HUES64 (cell line): ENCODE data around the gene ZPR1. TPM values are rescaled to one million over a fixed set of nuclear protein-coding genes. Genes with fewer than 3 reads are reported as not detected.
"Not testable (repeated sequence)": the region's sequence is repeated elsewhere in the genome, so short reads cannot be mapped to it uniquely, and the experiment has no call there.

Experiments
- H3K27ac ChIP-seq: 2 replicates; pipeline ENCODE4 v1.7.0; 2013; ENCODE audit warnings: low read depth, low read length, inconsistent platforms
- H3K27me3 ChIP-seq: 2 replicates; pipeline ENCODE4 v1.6.1; 2013; ENCODE audit warnings: mild to moderate bottlenecking, low read length; ENCODE audit not compliant: insufficient read depth
- H3K36me3 ChIP-seq: 2 replicates; pipeline ENCODE4 v1.6.1; 2013; ENCODE audit warnings: mild to moderate bottlenecking, low read length; ENCODE audit not compliant: insufficient read depth
- H3K4me1 ChIP-seq: 2 replicates; pipeline ENCODE4 v1.6.1; 2013; ENCODE audit warnings: mild to moderate bottlenecking, low read length, moderate library complexity; ENCODE audit not compliant: insufficient read depth
- H3K4me3 ChIP-seq: 2 replicates; pipeline ENCODE4 v1.5.1; 2013; ENCODE audit warnings: mild to moderate bottlenecking, low read length, moderate library complexity
- H3K9ac ChIP-seq: 2 replicates; pipeline ENCODE4 v1.6.1; 2013; ENCODE audit warnings: mild to moderate bottlenecking, low read depth, low read length
- H3K9me3 ChIP-seq: 2 replicates; pipeline ENCODE4 v1.6.1; 2013; ENCODE audit warnings: low read depth, low read length; ENCODE audit not compliant: insufficient read depth
- WGBS: fragments of 150-250, 120-280 bp; methylation state at CpG from one replicate; pipeline ENCODE4 v1.1.7; 2013; ENCODE audit warnings: missing lambda C conversion rate; 5-methylcytosine and 5-hydroxymethylcytosine counted together
- polyA plus RNA-seq, 2 experiments: library from polyadenylated mRNA; stranded (reverse); fragments of 50-300 nt; gene quantifications; one replicate each; pipeline ENCODE4 v1.2.3, GENCODE V29; 2013

Gene ZPR1, protein sequence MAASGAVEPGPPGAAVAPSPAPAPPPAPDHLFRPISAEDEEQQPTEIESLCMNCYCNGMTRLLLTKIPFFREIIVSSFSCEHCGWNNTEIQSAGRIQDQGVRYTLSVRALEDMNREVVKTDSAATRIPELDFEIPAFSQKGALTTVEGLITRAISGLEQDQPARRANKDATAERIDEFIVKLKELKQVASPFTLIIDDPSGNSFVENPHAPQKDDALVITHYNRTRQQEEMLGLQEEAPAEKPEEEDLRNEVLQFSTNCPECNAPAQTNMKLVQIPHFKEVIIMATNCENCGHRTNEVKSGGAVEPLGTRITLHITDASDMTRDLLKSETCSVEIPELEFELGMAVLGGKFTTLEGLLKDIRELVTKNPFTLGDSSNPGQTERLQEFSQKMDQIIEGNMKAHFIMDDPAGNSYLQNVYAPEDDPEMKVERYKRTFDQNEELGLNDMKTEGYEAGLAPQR
- polyA plus RNA-seq (2013, experiment 1 of 2): 63.3 TPM
- polyA plus RNA-seq (2013, experiment 2 of 2): 51.4 TPM

DNA sequence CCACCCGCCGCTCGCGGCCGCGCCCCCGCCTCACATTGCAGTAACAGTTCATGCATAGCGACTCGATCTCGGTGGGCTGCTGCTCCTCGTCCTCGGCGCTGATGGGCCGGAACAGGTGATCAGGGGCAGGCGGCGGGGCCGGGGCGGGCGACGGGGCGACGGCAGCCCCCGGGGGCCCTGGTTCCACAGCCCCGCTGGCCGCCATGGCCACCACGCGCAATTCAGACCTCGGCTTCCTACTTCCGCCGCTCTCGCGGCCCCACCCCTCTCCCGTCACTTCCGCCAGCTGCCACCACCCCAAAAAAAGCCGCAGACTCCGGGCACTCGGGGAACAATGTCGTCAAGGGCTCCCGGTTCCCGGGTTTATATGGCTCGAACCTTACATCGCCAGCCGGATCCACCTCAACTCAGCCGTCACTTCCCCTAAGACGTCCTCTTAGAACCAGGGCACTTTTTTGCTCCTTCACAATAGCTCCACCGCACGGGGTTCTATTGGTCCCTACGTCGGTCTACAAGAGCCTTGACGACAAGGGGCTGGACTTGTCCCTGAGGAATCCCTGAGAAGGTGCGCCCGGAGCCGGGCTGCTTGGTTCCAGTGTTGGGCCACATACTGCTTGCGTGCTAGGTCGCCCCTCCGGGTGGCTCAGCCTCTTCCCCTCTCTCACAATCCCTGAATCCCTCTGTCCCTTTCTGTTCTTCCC is at the start of gene ZPR1:
Gene ZPR1, minus strand, starts transcription at position 238 of the 701 bp plus-strand sequence. Its CDS starts 33 bp downstream, at position 205.
- H3K27ac ChIP-seq: no peak within 1 kb of the TSS; the same call in 1 of the 2 replicates
- H3K4me3 ChIP-seq: peak within 1 kb of the TSS; percentile 83
- under 1% methylated on average over 56 of the region's 56 CpGs for WGBS
- peaks cover 39% of the 10 kb centered on the region for H3K36me3 ChIP-seq
- H3K9me3 ChIP-seq: no peaks in the 10 kb centered on the region
- peak within 1 kb of the TSS; percentile 61 for H3K9ac ChIP-seq
- peaks cover 18% of the 10 kb centered on the region; the same call in 1 of the 2 replicates for H3K27me3 ChIP-seq
- H3K4me1 ChIP-seq: peaks cover 4% of the 10 kb centered on the region

DNA sequence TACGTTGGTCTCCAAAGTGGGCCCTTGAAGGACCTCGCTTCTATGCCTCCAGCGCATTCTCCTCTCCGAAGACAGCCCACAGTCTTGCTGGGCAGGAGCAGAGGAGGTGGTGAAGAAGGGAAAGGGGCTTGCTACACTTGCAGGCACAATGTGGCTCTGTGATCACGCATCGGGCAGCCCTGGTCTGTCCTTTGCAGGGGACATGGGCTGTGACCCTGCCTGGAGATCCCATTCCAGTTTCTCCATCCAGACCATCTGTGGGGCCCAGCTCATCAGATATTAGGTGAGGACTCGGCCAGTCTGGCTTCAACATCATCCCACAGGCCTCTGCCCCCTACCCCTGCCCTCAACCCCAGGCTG is 48.8 kb upstream of the ZPR1 start:
- Histone ChIP-seq H3K9me3 (no peaks in the 10 kb centered on the region), H3K4me3 (no peak overlapping the region), H3K27me3 (peaks cover 7% of the 10 kb centered on the region), H3K4me1 (peaks cover 5% of the 10 kb centered on the region; the same call in 1 of the 2 replicates), H3K27ac (no peak overlapping the region), H3K36me3 (no peaks in the 10 kb centered on the region), H3K9ac (no peak overlapping the region)
- WGBS: 94% methylated on average over 7 of the region's 7 CpGs

DNA sequence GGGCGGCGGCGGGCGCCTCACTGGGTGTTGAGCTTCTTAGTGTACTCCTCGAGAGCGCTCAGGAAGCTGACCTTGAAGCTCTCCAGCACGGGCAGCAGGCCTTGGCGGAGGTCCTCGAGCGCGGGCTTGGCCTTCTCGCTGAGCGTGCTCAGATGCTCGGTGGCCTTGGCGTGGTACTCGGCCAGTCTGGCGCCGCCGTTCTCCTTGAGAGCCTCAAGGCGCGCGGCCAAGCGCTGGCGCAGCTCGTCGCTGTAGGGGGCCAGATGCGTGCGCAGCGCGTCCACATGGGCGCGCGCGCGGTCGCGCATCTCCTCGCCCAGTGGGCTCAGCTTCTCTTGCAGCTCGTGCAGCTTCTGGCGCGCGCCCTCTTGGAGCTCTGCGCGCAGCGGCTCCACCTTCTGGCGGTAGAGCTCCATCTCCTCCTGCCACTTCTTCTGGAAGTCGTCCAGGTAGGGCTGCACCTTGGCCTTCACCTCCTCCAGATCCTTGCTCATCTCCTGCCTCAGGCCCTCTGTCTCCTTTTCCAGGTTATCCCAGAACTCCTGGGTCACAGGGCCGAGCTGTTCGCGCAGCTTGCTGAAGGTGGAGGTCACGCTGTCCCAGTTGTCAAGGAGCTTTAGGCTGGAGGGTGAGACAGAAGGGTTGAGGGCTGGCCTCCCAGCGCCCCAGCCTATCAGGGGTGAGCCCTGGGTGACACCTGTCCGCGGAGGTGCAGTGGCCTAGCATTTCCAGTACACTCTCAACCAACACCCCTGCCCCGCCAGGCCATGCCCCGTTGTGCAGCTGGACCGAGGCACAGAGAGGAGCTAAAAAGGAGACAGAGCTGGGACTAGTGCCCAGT is 48.2 kb upstream of the ZPR1 start:
- peaks cover 7% of the 10 kb centered on the region for H3K27me3 ChIP-seq
- no peaks in the 10 kb centered on the region for H3K36me3 ChIP-seq
- H3K27ac ChIP-seq: no peak overlapping the region
- peak overlapping the region; percentile 45 for H3K9ac ChIP-seq
- H3K4me3 ChIP-seq: peak overlapping the region; percentile 53
- no peaks in the 10 kb centered on the region for H3K9me3 ChIP-seq
- WGBS: 16% methylated on average over 57 of the region's 57 CpGs
- H3K4me1 ChIP-seq: peaks cover 5% of the 10 kb centered on the region; the same call in 1 of the 2 replicates

DNA sequence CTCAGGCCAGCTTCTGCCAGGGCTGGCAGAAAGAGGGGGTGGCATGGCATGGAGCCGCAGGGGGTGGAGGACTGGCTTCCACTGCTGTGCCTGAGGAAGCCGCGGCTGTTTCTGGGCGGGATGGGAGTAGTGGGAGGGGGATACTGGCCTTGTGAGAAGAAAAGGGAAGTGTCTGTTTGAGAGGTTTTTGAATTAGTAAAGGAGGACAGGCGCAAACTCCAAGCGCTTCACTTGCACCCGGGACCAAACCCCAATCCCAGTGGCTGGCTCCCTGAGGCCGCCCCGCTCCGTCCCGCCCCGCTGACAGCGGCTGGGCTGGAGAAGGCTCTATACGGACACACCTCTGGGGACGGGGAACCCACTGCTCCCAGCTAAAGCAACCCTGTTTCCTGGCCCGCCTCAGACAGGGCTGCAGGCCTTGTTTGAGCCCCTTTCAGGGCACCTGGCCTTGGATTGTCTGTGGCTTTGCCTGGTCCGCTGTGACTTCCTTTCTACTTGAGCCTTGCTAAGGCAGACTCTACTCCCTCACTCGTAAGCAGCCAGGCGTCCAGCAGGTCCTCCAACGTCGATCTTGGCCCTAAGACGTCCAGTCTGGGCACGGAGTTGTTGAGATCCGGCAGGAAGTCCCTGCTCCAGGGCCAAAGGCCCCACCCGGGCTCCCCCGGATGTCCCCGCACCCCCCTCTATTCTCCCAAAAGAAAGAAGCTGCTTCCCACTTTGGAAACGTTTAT is 47.4 kb upstream of the ZPR1 start:
- Histone ChIP-seq H3K9me3 (no peaks in the 10 kb centered on the region), H3K9ac (peak overlapping the region; percentile 45), H3K36me3 (no peaks in the 10 kb centered on the region), H3K4me3 (peak overlapping the region; percentile 53), H3K4me1 (peaks cover 5% of the 10 kb centered on the region; the same call in 1 of the 2 replicates), H3K27me3 (peaks cover 7% of the 10 kb centered on the region), H3K27ac (no peak overlapping the region)
- 57% methylated on average over 28 of the region's 28 CpGs for WGBS

DNA sequence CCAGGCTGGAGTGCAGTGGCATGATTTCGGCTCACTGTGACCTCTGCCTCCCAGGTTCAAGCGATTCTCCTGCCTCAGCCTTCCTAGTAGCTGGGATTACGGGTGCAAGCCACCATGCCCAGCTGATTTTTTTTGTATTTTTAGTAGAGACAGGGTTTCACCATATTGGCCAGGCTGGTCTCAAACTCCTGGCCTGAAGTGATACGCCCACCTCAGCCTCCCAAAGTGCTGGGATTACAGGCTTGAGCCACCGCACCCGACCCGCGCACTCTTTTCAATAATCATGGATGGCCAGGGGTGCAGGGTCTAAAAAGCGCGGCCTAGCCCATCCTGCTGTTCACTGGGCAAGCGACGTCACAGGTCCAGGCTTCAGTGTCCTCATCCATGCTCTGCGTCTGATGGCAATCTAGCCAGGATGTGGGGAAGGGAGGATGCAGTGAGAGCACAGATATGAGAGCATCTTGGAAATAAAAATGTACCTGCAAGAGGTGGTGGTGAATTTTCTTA is 46.8 kb upstream of the ZPR1 start:
- not testable (repeated sequence) for H3K4me1 ChIP-seq, H3K4me3 ChIP-seq, H3K9me3 ChIP-seq, H3K27me3 ChIP-seq, H3K9ac ChIP-seq, H3K36me3 ChIP-seq, H3K27ac ChIP-seq
- 78% methylated on average over 13 of the region's 13 CpGs for WGBS

DNA sequence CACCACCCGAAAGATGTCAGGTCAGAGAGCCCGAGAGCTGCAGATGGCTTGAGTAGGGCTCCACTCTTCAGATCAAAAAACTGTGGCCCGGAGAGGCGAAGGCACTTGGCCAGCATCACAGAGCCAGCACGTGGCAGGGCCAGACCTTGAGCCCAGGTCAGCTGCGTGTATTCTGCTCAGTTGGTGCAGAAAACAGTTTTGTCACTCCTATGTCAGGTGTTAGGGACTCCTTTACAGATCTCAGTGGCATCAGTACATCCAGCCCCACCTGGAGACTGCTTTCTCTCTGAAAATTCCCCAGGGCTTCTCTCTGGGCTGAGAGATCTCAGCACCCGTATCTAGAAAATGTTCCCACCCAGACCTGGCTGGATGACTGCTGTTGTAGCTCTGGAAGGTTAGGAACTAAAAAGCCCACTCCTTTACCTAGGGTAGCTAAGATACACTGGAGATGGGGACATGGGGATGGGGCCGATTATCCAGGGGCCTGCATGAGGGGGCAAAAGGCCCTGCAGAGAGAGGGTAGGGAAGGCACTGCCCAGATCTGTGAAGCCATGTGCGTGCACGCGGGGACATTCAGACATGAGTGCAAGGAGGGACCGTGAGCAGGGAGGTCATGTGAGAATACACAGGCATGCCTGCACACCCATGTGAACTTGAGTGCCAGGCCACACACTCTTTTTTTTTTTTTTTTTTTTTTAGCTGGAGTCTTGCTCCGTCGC is 46.2 kb upstream of the ZPR1 start:
- 93% methylated on average over 14 of the region's 14 CpGs for WGBS
- no peaks in the 10 kb centered on the region for H3K36me3 ChIP-seq
- H3K9me3 ChIP-seq: no peaks in the 10 kb centered on the region
- H3K4me1 ChIP-seq: peaks cover 5% of the 10 kb centered on the region; the same call in 1 of the 2 replicates
- no peak overlapping the region for H3K4me3 ChIP-seq
- H3K9ac ChIP-seq: no peak overlapping the region
- H3K27me3 ChIP-seq: peaks cover 7% of the 10 kb centered on the region
- no peak overlapping the region for H3K27ac ChIP-seq

DNA sequence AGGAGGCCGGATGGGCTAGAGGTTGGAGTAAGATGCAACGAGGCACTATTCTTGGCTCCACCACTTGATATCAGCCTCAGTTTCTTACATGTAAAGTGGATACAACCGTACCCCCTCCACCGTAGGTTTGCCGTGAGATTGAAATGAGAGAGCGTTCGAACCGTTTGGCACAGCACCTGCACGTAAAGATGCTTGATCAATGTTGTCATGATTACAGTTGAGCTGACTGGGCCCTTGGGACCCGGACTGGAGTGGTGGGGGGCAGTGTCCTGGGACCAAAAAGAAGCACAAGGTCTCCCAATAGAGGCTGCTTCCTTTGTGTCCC is 45.6 kb upstream of the ZPR1 start:
- H3K4me1 ChIP-seq: peaks cover 5% of the 10 kb centered on the region; the same call in 1 of the 2 replicates
- H3K9ac ChIP-seq: no peak overlapping the region
- H3K9me3 ChIP-seq: no peaks in the 10 kb centered on the region
- H3K27me3 ChIP-seq: peaks cover 7% of the 10 kb centered on the region
- no peak overlapping the region for H3K4me3 ChIP-seq
- no peak overlapping the region for H3K27ac ChIP-seq
- no peaks in the 10 kb centered on the region for H3K36me3 ChIP-seq
- WGBS: 91% methylated on average over 10 of the region's 10 CpGs

DNA sequence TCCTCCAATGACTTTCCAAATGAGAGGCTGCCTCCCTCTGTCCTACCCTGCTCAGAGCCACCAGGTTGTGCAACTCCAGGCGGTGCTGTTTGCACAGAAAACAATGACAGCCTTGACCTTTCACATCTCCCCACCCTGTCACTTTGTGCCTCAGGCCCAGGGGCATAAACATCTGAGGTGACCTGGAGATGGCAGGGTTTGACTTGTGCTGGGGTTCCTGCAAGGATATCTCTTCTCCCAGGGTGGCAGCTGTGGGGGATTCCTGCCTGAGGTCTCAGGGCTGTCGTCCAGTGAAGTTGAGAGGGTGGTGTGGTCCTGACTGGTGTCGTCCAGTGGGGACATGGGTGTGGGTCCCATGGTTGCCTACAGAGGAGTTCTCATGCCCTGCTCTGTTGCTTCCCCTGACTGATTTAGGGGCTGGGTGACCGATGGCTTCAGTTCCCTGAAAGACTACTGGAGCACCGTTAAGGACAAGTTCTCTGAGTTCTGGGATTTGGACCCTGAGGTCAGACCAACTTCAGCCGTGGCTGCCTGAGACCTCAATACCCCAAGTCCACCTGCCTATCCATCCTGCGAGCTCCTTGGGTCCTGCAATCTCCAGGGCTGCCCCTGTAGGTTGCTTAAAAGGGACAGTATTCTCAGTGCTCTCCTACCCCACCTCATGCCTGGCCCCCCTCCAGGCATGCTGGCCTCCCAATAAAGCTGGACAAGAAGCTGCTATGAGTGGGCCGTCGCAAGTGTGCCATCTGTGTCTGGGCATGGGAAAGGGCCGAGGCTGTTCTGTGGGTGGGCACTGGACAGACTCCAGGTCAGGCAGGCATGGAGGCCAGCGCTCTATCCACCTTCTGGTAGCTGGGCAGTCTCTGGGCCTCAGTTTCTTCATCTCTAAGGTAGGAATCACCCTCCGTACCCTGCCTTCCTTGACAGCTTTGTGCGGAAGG is 44.8 kb upstream of the ZPR1 start:
- WGBS: 84% methylated on average over 12 of the region's 13 CpGs
- Histone ChIP-seq H3K9me3 (no peaks in the 10 kb centered on the region), H3K27ac (no peak overlapping the region), H3K36me3 (no peaks in the 10 kb centered on the region), H3K4me3 (no peak overlapping the region), H3K4me1 (no peaks in the 10 kb centered on the region), H3K27me3 (peaks cover 7% of the 10 kb centered on the region), H3K9ac (no peak overlapping the region)

DNA sequence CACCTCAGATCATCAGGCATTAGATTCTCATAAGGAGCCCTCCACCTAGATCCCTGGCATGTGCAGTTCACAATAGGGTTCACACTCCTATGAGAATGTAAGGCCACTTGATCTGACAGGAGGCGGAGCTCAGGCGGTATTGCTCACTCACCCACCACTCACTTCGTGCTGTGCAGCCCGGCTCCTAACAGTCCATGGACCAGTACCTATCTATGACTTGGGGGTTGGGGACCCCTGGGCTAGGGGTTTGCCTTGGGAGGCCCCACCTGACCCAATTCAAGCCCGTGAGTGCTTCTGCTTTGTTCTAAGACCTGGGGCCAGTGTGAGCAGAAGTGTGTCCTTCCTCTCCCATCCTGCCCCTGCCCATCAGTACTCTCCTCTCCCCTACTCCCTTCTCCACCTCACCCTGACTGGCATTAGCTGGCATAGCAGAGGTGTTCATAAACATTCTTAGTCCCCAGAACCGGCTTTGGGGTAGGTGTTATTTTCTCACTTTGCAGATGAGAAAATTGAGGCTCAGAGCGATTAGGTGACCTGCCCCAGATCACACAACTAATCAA is 44.0 kb upstream of the ZPR1 start:
- Histone ChIP-seq H3K9me3 (no peaks in the 10 kb centered on the region), H3K9ac (no peak overlapping the region), H3K4me3 (no peak overlapping the region), H3K4me1 (no peaks in the 10 kb centered on the region), H3K36me3 (no peaks in the 10 kb centered on the region), H3K27ac (no peak overlapping the region), H3K27me3 (peaks cover 7% of the 10 kb centered on the region)
- WGBS: 95% methylated on average over 7 of the region's 7 CpGs
